Stimulated activated CD4-positive, alpha-beta T cell treated with anti-CD3 and anti-CD28 coated beads, Interleukin-2, amount 100 ng/mL, for 48 hours (primary cell): ENCODE data around the gene P2RY2.
"Not testable (repeated sequence)": the region's sequence is repeated elsewhere in the genome, so short reads cannot be mapped to it uniquely, and the experiment has no call there.

Experiments
- DNase-seq, 2 donors: peaks; one replicate each; pipeline ENCODE4 v3.0.0-alpha.2; 2020

Gene P2RY2

GRCh38 chr11:73270016-73270854 lies 52.2 kb downstream of the P2RY2 start:
- DNase-seq: no peak

GRCh38 chr11:73270855-73271477 lies 52.9 kb downstream of the P2RY2 start:
- no peak for DNase-seq

- not testable (repeated sequence) for DNase-seq
These were observed 53.4 kb downstream of the P2RY2 start for GRCh38 chr11:73271478-73271865.

GRCh38 chr11:73271936-73272679 lies 54.0 kb downstream of the P2RY2 start, which contains the start of gene P2RY6:
Gene P2RY6, plus strand, starts transcription at chr11:73272338. Its CDS starts 24,181 bp downstream, at chr11:73296519.
- DNase-seq: no peak

- no peak for DNase-seq
These were observed 54.6 kb downstream of the P2RY2 start for GRCh38 chr11:73272680-73273038.

- DNase-seq: no peak
These were observed 55.3 kb downstream of the P2RY2 start for GRCh38 chr11:73273222-73273895.

- DNase-seq: not testable (repeated sequence)
These were observed 56.1 kb downstream of the P2RY2 start for GRCh38 chr11:73274191-73274590.

- DNase-seq: no peak
These were observed 56.8 kb downstream of the P2RY2 start for GRCh38 chr11:73274722-73275380.

GRCh38 chr11:73275381-73275750 lies 57.3 kb downstream of the P2RY2 start:
- no peak for DNase-seq

GRCh38 chr11:73277467-73277866 lies 59.4 kb downstream of the P2RY2 start:
- no peak for DNase-seq

GRCh38 chr11:73280626-73281025 lies 62.5 kb downstream of the P2RY2 start:
- no peak for DNase-seq

- DNase-seq: no peak
These were observed 63.2 kb downstream of the P2RY2 start for GRCh38 chr11:73281201-73281741.

- DNase-seq: no peak
These were observed 63.9 kb downstream of the P2RY2 start for GRCh38 chr11:73281796-73282660.

- DNase-seq: no peak
These were observed 65.4 kb downstream of the P2RY2 start for GRCh38 chr11:73283276-73284000.

GRCh38 chr11:73284106-73284505 lies 66.0 kb downstream of the P2RY2 start:
- DNase-seq: no peak

- DNase-seq: no peak
These were observed 67.6 kb downstream of the P2RY2 start for GRCh38 chr11:73285721-73286120.
